Uterus (tissue), 2 donors: Measurements from ENCODE around the gene MTMR11.

Source experiments
- CTCF ChIP-seq, 4 experiments: fragments of 200-600 bp in 2 of 4; fragments of 450-650 bp in 2 of 4; sonication (generic) in 2 of 4; IDR thresholded peaks; one replicate each; pipeline ENCODE4 v1.5.1; 2016 to 2019; ENCODE audit warnings: antibody characterized with exemption in 4 of 4, mild to moderate bottlenecking in 2 of 4, moderate library complexity in 1 of 4
- POLR2A ChIP-seq, 2 donors: fragments of 450-650 bp; IDR thresholded peaks; one replicate each; pipeline ENCODE4 v1.6.1; 2016; ENCODE audit warnings: antibody characterized with exemption in 2 of 2, mild to moderate bottlenecking in 1 of 2, moderate library complexity in 1 of 2

GRCh38 chr1:149979245-149979971 is 42.7 kb upstream of the MTMR11 start:
- no peak for TF ChIP-seq CTCF (IDR thresholded peaks at IDR 0.05)
- no peak for TF ChIP-seq POLR2A (IDR thresholded peaks at IDR 0.05)
